ENCODE results near the gene CD300LD. TPM values are rescaled to one million over a fixed set of nuclear protein-coding genes. Genes with fewer than 3 reads are reported as not detected.

CD300LD gene
- total RNA-seq, 1 donor: not detected

GRCh38 chr17:74619077-74619673, 27.1 kb upstream of the CD300LD start:
- H3K4me3 ChIP-seq (ENCODE audit: low read depth, low read length): no peak overlapping the region
- peak; percentile 15 for DNase-seq (ENCODE audit: low read depth)
- TF ChIP-seq CTCF (IDR thresholded peaks at IDR 0.05; ENCODE audit: insufficient read depth, low read length): no peak

GRCh38 chr17:74618451-74618850, 26.4 kb upstream of the CD300LD start:
- TF ChIP-seq CTCF (IDR thresholded peaks at IDR 0.05; ENCODE audit: insufficient read depth, low read length): no peak
- no peak for DNase-seq (ENCODE audit: low read depth)
- no peak overlapping the region for H3K4me3 ChIP-seq (ENCODE audit: low read depth, low read length)

GRCh38 chr17:74616696-74617095, 24.6 kb upstream of the CD300LD start:
- TF ChIP-seq CTCF (IDR thresholded peaks at IDR 0.05; ENCODE audit: insufficient read depth, low read length): no peak
- no peak for DNase-seq (ENCODE audit: low read depth)
- H3K4me3 ChIP-seq (ENCODE audit: low read depth, low read length): no peak overlapping the region

GRCh38 chr17:74612046-74612445, 20.0 kb upstream of the CD300LD start:
- no peak for DNase-seq (ENCODE audit: low read depth)

GRCh38 chr17:74610108-74610507, 18.0 kb upstream of the CD300LD start:
- no peak overlapping the region for H3K4me3 ChIP-seq (ENCODE audit: low read depth, low read length)
- TF ChIP-seq CTCF (IDR thresholded peaks at IDR 0.05; ENCODE audit: insufficient read depth, low read length): no peak
- DNase-seq (ENCODE audit: low read depth): no peak

More at GRCh38 chr17:74612046-74612445, 20.0 kb upstream of the CD300LD start:
- no peak for TF ChIP-seq CTCF (IDR thresholded peaks at IDR 0.05; ENCODE audit: insufficient read depth, low read length)
- no peak overlapping the region for H3K4me3 ChIP-seq (ENCODE audit: low read depth, low read length)

- H3K4me3 ChIP-seq (ENCODE audit: low read depth, low read length): no peak overlapping the region
- TF ChIP-seq CTCF (IDR thresholded peaks at IDR 0.05; ENCODE audit: insufficient read depth, low read length): no peak
- DNase-seq (ENCODE audit: low read depth): no peak
Observed at GRCh38 chr17:74608511-74608910, 16.4 kb upstream of the CD300LD start.

- H3K4me3 ChIP-seq (ENCODE audit: low read depth, low read length): no peak overlapping the region
- TF ChIP-seq CTCF (IDR thresholded peaks at IDR 0.05; ENCODE audit: insufficient read depth, low read length): no peak
- no peak for DNase-seq (ENCODE audit: low read depth)
Observed at GRCh38 chr17:74607221-74607620, 15.1 kb upstream of the CD300LD start.
